Nephron progenitor cell (in vitro differentiated cells): ENCODE measurements around the gene LGALS4.
A peak's percentile ranks its signal among the peaks of the same experiment; 100 is the strongest.
"Not testable (repeated sequence)": the region's sequence is repeated elsewhere in the genome, so short reads cannot be mapped to it uniquely, and the experiment has no call there.

Experiments
- DNase-seq: peaks from one replicate; pipeline ENCODE4 v3.0.0; 2021
- H3K27ac Mint-ChIP-seq: 2 replicates; pipeline ENCODE4 v1.8.0; 2021; ENCODE audit warnings: mild to moderate bottlenecking, moderate library complexity, mixed read lengths
- H3K27me3 Mint-ChIP-seq: 2 replicates; pipeline ENCODE4 v1.8.0; 2021; ENCODE audit warnings: mild to moderate bottlenecking, low read depth, mixed read lengths; ENCODE audit not compliant: poor library complexity
- H3K36me3 Mint-ChIP-seq: 2 replicates; pipeline ENCODE4 v1.8.0; 2021; ENCODE audit warnings: low read depth, mixed read lengths
- H3K4me1 Mint-ChIP-seq: 2 replicates; pipeline ENCODE4 v1.8.0; 2021; ENCODE audit warnings: mixed read lengths
- H3K4me3 Mint-ChIP-seq: 2 replicates; pipeline ENCODE4 v1.8.0; 2021; ENCODE audit warnings: mild to moderate bottlenecking, moderate library complexity, mixed read lengths
- H3K9me3 Mint-ChIP-seq: 2 replicates; pipeline ENCODE4 v1.8.0; 2021; ENCODE audit warnings: mild to moderate bottlenecking, moderate library complexity, mixed read lengths
- TF ChIP-seq, protein P1 (sequence below): fragments of 200-600 bp; sonication (generic); IDR thresholded peaks from 2 replicates; pipeline ENCODE4 v1.5.0; 2021; ENCODE audit warnings: antibody characterized with exemption

The LGALS4 gene

GRCh38 chr19:38778733-38779132, 34.0 kb downstream of the LGALS4 start:
- TF ChIP-seq, protein P1, sequence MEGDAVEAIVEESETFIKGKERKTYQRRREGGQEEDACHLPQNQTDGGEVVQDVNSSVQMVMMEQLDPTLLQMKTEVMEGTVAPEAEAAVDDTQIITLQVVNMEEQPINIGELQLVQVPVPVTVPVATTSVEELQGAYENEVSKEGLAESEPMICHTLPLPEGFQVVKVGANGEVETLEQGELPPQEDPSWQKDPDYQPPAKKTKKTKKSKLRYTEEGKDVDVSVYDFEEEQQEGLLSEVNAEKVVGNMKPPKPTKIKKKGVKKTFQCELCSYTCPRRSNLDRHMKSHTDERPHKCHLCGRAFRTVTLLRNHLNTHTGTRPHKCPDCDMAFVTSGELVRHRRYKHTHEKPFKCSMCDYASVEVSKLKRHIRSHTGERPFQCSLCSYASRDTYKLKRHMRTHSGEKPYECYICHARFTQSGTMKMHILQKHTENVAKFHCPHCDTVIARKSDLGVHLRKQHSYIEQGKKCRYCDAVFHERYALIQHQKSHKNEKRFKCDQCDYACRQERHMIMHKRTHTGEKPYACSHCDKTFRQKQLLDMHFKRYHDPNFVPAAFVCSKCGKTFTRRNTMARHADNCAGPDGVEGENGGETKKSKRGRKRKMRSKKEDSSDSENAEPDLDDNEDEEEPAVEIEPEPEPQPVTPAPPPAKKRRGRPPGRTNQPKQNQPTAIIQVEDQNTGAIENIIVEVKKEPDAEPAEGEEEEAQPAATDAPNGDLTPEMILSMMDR = no peak
- Mint-ChIP-seq H3K4me1 (peaks cover 8% of the 10 kb centered on the region), H3K9me3 (no peaks in the 10 kb centered on the region), H3K27me3 (peaks cover 26% of the 10 kb centered on the region), H3K27ac (no peak overlapping the region), H3K4me3 (no peak overlapping the region), H3K36me3 (no peaks in the 10 kb centered on the region)
- DNase-seq = no peak

GRCh38 chr19:38774181-38774950, 38.4 kb downstream of the LGALS4 start:
- Mint-ChIP-seq H3K27ac (peak overlapping the region; percentile 10), H3K4me3 (peak overlapping the region; percentile 35), H3K9me3 (no peaks in the 10 kb centered on the region), H3K4me1 (peaks cover 11% of the 10 kb centered on the region), H3K27me3 (peaks cover 2% of the 10 kb centered on the region), H3K36me3 (no peaks in the 10 kb centered on the region)
- TF ChIP-seq, protein P1 = no peak
- DNase-seq = no peak

DNA sequence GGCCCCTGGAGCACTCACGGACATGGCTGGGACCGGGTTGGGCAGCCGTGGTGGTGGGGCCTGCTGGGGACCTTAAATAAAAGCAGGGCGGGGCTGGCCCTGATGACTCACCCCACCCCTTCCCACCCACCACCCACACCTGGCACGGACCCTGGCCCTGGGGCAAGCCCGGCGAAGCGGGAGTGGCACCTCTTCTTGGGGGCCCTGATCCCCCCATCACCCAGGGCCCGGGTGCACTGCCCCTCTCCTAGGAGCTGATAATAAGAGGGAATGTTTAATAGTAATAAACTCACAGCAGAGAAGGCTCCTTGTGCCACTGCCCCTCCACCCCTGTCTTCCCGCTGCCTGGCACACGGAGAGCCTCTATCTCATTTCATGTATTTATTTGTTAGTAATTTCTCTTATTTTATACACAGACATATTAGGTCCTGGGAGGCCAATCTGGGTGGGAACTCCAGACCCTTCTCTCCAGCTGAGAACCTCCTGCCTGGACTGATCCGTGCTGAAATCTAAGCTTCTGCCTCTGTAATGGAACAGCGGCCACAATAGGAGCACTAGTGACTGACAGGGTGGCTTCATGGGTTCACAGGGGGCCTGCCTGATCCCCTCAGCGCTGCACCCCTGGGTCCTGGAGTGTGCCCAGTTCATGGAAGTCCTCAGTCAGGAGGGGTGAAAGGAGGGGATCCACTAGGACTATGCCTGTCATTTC, 39.1 kb downstream of the LGALS4 start, which contains the start of gene LGALS7:
LGALS7 (minus strand) TSS at position 49 of the 709 bp plus-strand sequence; CDS start at position 24, 25 bp downstream.
- peak within 1 kb of the TSS; percentile 35 for H3K4me3 Mint-ChIP-seq
- TF ChIP-seq, protein P1 = no peak
- peaks cover 11% of the 10 kb centered on the region for H3K4me1 Mint-ChIP-seq
- H3K36me3 Mint-ChIP-seq = no peaks in the 10 kb centered on the region
- no peak for DNase-seq
- H3K27ac Mint-ChIP-seq = peak within 1 kb of the TSS; percentile 10
- H3K27me3 Mint-ChIP-seq = no peaks in the 10 kb centered on the region
- H3K9me3 Mint-ChIP-seq = no peaks in the 10 kb centered on the region

- H3K36me3 Mint-ChIP-seq, H3K27me3 Mint-ChIP-seq, DNase-seq, H3K9me3 Mint-ChIP-seq, H3K27ac Mint-ChIP-seq, H3K4me3 Mint-ChIP-seq: not testable (repeated sequence)
- peaks cover 11% of the 10 kb centered on the region for H3K4me1 Mint-ChIP-seq
Observed at GRCh38 chr19:38771569-38771968, 41.2 kb downstream of the LGALS4 start.

- H3K27me3 Mint-ChIP-seq, H3K36me3 Mint-ChIP-seq, H3K9me3 Mint-ChIP-seq, H3K27ac Mint-ChIP-seq, DNase-seq, H3K4me3 Mint-ChIP-seq: not testable (repeated sequence)
- peaks cover 11% of the 10 kb centered on the region for H3K4me1 Mint-ChIP-seq
Observed at GRCh38 chr19:38770949-38771275, 41.8 kb downstream of the LGALS4 start.

DNA sequence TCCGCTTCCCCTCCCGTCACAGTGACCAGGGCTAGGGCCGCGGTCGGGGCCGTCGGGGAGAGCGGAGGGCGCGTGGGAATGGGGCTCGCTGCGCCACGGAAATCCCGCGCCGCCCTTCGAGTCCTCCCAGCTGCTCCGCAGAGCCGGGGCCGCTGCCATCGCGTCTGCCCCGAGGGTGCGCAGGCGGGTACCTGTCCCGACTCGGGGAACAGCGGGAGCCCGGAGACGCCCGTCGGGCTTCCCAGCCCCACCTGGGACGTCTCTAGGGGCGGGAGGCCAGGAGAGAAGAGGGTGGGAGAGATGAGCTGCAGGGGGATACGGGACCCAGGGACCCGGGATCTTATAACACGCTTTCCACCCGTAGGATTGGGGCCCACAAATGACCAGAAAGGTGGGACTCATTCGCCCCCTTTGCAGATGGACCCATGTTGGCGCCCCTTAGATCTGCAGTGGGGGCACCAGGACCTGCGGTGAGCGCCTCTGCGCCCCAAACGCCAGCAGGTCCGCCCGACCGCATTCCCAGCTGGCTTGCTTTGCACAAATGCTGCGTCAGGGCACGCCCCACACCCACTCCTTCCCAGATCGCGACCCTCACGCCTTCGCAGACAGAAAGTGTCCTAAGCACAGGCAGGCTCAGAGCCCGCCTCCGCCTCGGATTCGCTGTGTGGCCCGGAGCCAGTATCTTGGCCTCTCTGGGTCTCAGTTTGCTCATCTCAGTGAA, 42.4 kb downstream of the LGALS4 start:
- H3K9me3 Mint-ChIP-seq, H3K4me3 Mint-ChIP-seq, H3K27me3 Mint-ChIP-seq, H3K27ac Mint-ChIP-seq, DNase-seq, H3K36me3 Mint-ChIP-seq: not testable (repeated sequence)
- peaks cover 11% of the 10 kb centered on the region for H3K4me1 Mint-ChIP-seq

- H3K27ac Mint-ChIP-seq = no peak overlapping the region
- peaks cover 4% of the 10 kb centered on the region for H3K9me3 Mint-ChIP-seq
- no peaks in the 10 kb centered on the region for H3K36me3 Mint-ChIP-seq
- DNase-seq = peak; percentile 87
- no peak overlapping the region for H3K4me3 Mint-ChIP-seq
- TF ChIP-seq, protein P1 = peak; percentile 74
- H3K4me1 Mint-ChIP-seq = peaks cover 11% of the 10 kb centered on the region
- peaks cover 4% of the 10 kb centered on the region for H3K27me3 Mint-ChIP-seq
Observed at GRCh38 chr19:38769635-38770211, 43.0 kb downstream of the LGALS4 start.
